HCT116 (cell line): ENCODE measurements around the gene SEC24C.
"Not testable (repeated sequence)": the region's sequence is repeated elsewhere in the genome, so short reads cannot be mapped to it uniquely, and the experiment has no call there.

ENCODE experiments used
- CTCF ChIP-seq, 3 experiments: fragments of 200-600 bp in 1 of 3; sonication (generic) in 1 of 3; IDR thresholded peaks in 2 of 3; conservative IDR thresholded peaks in 1 of 3; 2 replicates each; pipeline ENCODE4 v1.5.1; 2012 to 2017; ENCODE audit warnings: low read depth in 2 of 3, low read length in 2 of 3, antibody characterized with exemption in 1 of 3, borderline replicate concordance in 1 of 3, control low read depth in 1 of 3, mild to moderate bottlenecking in 1 of 3, mixed read lengths in 1 of 3, mixed run types in 1 of 3, moderate library complexity in 1 of 3; ENCODE audit not compliant: insufficient read depth in 1 of 3
- EGR1 ChIP-seq: IDR thresholded peaks from 2 replicates; pipeline ENCODE4 v1.6.1; 2012; ENCODE audit warnings: low read depth
- ELF1 ChIP-seq: IDR thresholded peaks from 2 replicates; pipeline ENCODE4 v1.6.1; 2012; ENCODE audit warnings: low read depth, borderline replicate concordance
- EZH2 ChIP-seq: fragments of 200-600 bp; sonication (generic); IDR thresholded peaks from 2 replicates; pipeline ENCODE4 v1.6.1; 2017; ENCODE audit warnings: antibody characterized with exemption, mixed run types
- JUND ChIP-seq: IDR thresholded peaks from 2 replicates; pipeline ENCODE4 v1.6.1; 2012
- POLR2A ChIP-seq: IDR thresholded peaks from 2 replicates; pipeline ENCODE4 v1.7.0; 2011; ENCODE audit warnings: borderline replicate concordance; ENCODE audit not compliant: insufficient read depth, insufficient read length; ENCODE audit errors: extremely low read depth
- SIN3A ChIP-seq: IDR thresholded peaks from 2 replicates; pipeline ENCODE4 v1.6.1; 2012; ENCODE audit warnings: low read depth

- not testable (repeated sequence) for TF ChIP-seq EGR1; JUND; CTCF (IDR thresholded peaks at IDR 0.05 in 2 of 3, conservative IDR thresholded peaks at IDR 0.05 in 1 of 3; ENCODE audit: borderline replicate concordance in 1 of 3, insufficient read depth in 1 of 3, low read depth in 2 of 3, low read length in 2 of 3); EZH2; SIN3A; ELF1; POLR2A
These were observed 51.9 kb downstream of the SEC24C start for GRCh38 chr10:73796035-73796434.
